ENCODE data around the gene BIRC7.
"Not testable (repeated sequence)": the region's sequence is repeated elsewhere in the genome, so short reads cannot be mapped to it uniquely, and the experiment has no call there.

DNA sequence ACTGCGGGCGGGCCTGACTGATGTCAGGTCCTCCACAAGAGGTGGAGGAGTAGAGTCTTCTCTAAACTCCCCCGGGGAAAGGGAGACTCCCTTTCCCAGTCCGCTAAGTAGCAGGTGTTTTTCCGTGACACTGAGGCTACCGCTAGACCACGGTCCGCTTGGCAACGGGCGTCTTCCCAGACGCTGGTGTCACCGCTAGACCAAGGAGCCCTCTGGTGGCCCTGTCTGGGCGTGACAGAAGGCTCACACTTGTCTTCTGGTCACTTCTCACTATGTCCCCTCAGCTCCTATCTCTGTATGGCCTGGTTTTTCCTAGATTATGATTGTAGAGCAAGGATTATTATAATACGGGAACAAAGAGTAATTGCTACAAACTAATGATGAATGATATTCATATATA, 15.6 kb downstream of the BIRC7 start:
- TF ChIP-seq POLR2A (IDR thresholded peaks at IDR 0.05; ENCODE audit: low read depth); EP300 (IDR thresholded peaks at IDR 0.05): not testable (repeated sequence)
- TF ChIP-seq, protein P1, sequence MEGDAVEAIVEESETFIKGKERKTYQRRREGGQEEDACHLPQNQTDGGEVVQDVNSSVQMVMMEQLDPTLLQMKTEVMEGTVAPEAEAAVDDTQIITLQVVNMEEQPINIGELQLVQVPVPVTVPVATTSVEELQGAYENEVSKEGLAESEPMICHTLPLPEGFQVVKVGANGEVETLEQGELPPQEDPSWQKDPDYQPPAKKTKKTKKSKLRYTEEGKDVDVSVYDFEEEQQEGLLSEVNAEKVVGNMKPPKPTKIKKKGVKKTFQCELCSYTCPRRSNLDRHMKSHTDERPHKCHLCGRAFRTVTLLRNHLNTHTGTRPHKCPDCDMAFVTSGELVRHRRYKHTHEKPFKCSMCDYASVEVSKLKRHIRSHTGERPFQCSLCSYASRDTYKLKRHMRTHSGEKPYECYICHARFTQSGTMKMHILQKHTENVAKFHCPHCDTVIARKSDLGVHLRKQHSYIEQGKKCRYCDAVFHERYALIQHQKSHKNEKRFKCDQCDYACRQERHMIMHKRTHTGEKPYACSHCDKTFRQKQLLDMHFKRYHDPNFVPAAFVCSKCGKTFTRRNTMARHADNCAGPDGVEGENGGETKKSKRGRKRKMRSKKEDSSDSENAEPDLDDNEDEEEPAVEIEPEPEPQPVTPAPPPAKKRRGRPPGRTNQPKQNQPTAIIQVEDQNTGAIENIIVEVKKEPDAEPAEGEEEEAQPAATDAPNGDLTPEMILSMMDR (IDR thresholded peaks at IDR 0.05) = not testable (repeated sequence)
